ENCODE data around the gene KAT5.

DNA sequence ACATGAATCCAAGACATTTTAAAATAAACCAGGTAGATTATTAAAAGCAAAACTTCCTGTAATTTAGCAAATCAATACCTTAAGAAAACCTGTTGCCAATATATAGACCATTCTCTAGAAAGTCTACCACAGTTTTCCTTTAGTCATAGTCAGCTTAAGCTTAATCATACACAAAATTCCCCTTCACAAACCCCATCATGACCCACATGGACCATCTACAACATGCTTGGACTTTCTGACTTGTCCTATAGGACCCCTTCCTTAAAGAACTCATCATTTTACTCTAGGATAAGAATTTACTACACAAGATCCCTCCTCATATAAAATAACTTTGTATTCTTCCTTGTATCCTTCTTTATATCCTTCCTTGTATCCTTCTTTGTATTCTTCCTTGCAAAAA lies 24.8 kb downstream of the KAT5 start:
- TF ChIP-seq SKI (IDR thresholded peaks at IDR 0.05; ENCODE audit: partially characterized antibody) (no peak), PCBP2 (optimal IDR thresholded peaks at IDR 0.05; ENCODE audit: low read depth, low read length, poor library complexity, severe bottlenecking) (no peak), ZNF607 (CRISPR knock-in tag; IDR thresholded peaks at IDR 0.05; ENCODE audit: borderline replicate concordance) (no peak), POLR2AphosphoS5 (IDR thresholded peaks at IDR 0.05; ENCODE audit: low read depth, low read length) (no peak), GLI4 (CRISPR knock-in tag; IDR thresholded peaks at IDR 0.05; ENCODE audit: borderline replicate concordance) (no peak), ZNF3 (CRISPR knock-in tag; IDR thresholded peaks at IDR 0.05) (no peak), PTBP1 (IDR thresholded peaks at IDR 0.05; ENCODE audit: low read depth, low read length, poor library complexity, severe bottlenecking) (no peak), SP1 (IDR thresholded peaks at IDR 0.05) (no peak), SP1 (CRISPR knock-in tag; IDR thresholded peaks at IDR 0.05) (no peak), ZNF160 (CRISPR knock-in tag; IDR thresholded peaks at IDR 0.05) (no peak), ZNF263 (CRISPR knock-in tag; IDR thresholded peaks at IDR 0.05) (no peak)
- TF ChIP-seq, protein P1, sequence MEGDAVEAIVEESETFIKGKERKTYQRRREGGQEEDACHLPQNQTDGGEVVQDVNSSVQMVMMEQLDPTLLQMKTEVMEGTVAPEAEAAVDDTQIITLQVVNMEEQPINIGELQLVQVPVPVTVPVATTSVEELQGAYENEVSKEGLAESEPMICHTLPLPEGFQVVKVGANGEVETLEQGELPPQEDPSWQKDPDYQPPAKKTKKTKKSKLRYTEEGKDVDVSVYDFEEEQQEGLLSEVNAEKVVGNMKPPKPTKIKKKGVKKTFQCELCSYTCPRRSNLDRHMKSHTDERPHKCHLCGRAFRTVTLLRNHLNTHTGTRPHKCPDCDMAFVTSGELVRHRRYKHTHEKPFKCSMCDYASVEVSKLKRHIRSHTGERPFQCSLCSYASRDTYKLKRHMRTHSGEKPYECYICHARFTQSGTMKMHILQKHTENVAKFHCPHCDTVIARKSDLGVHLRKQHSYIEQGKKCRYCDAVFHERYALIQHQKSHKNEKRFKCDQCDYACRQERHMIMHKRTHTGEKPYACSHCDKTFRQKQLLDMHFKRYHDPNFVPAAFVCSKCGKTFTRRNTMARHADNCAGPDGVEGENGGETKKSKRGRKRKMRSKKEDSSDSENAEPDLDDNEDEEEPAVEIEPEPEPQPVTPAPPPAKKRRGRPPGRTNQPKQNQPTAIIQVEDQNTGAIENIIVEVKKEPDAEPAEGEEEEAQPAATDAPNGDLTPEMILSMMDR (CRISPR knock-in tag; IDR thresholded peaks at IDR 0.05) = no peak
- TF ChIP-seq, protein P2, sequence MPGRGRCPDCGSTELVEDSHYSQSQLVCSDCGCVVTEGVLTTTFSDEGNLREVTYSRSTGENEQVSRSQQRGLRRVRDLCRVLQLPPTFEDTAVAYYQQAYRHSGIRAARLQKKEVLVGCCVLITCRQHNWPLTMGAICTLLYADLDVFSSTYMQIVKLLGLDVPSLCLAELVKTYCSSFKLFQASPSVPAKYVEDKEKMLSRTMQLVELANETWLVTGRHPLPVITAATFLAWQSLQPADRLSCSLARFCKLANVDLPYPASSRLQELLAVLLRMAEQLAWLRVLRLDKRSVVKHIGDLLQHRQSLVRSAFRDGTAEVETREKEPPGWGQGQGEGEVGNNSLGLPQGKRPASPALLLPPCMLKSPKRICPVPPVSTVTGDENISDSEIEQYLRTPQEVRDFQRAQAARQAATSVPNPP (CRISPR knock-in tag; IDR thresholded peaks at IDR 0.05) = no peak
- TF ChIP-seq, protein P3, sequence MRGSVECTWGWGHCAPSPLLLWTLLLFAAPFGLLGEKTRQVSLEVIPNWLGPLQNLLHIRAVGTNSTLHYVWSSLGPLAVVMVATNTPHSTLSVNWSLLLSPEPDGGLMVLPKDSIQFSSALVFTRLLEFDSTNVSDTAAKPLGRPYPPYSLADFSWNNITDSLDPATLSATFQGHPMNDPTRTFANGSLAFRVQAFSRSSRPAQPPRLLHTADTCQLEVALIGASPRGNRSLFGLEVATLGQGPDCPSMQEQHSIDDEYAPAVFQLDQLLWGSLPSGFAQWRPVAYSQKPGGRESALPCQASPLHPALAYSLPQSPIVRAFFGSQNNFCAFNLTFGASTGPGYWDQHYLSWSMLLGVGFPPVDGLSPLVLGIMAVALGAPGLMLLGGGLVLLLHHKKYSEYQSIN (CRISPR knock-in tag; IDR thresholded peaks at IDR 0.05; ENCODE audit: borderline replicate concordance) = no peak
